ENCODE measurements around the gene NUBP1.

Gene NUBP1

DNA sequence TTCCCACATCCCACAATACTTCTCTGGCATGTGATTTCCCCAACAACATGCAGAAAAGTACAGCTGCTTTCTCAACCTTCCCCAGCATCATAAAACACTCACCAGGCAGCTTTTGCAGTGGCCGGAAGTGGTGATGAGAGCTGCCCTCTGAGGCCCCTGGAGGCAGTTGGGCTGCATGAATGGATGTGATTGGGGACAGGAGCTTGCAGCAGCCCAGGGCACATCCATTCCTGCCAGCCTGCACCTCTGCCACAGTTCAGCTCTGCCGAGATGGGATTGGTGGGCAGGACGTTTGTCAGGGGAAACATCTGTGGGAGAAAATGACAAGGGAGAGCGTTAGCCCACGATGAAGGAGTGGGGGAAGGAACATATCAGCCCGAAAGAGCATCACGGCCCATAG, 19.8 kb downstream of the NUBP1 start:
- no peaks in the 10 kb centered on the region for H3K27me3 ChIP-seq (ENCODE audit: insufficient read depth, poor library complexity, severe bottlenecking)
- TF ChIP-seq GABPA (IDR thresholded peaks at IDR 0.05; ENCODE audit: low read depth) (no peak), REST (IDR thresholded peaks at IDR 0.05; ENCODE audit: insufficient replicate concordance, low read depth) (no peak), CTCF (IDR thresholded peaks at IDR 0.05; ENCODE audit: insufficient read depth, low read length) (no peak), SPI1 (IDR thresholded peaks at IDR 0.05; ENCODE audit: borderline replicate concordance, low read depth) (no peak), POLR2AphosphoS5 (IDR thresholded peaks at IDR 0.05; ENCODE audit: low read depth) (no peak)
- DNase-seq (ENCODE audit: low read depth in 1 of 2, low spot score in 1 of 2), result no peak
- H3K27ac ChIP-seq (replicated peaks), result no peak overlapping the region
- H3K4me3 ChIP-seq (replicated peaks; ENCODE audit: insufficient read depth, low read length), result no peak overlapping the region

- TF ChIP-seq SPI1 (IDR thresholded peaks at IDR 0.05; ENCODE audit: borderline replicate concordance, low read depth), result no peak
- TF ChIP-seq GABPA (IDR thresholded peaks at IDR 0.05; ENCODE audit: low read depth), result no peak
- TF ChIP-seq CTCF (IDR thresholded peaks at IDR 0.05; ENCODE audit: insufficient read depth, low read length), result no peak
- TF ChIP-seq REST (IDR thresholded peaks at IDR 0.05; ENCODE audit: insufficient replicate concordance, low read depth), result no peak
- no peak for TF ChIP-seq POLR2AphosphoS5 (IDR thresholded peaks at IDR 0.05; ENCODE audit: low read depth)
- H3K27ac ChIP-seq (replicated peaks), result no peak overlapping the region
Observed at GRCh38 chr16:10765772-10766171, 22.1 kb downstream of the NUBP1 start.

GRCh38 chr16:10767127-10767526, 23.5 kb downstream of the NUBP1 start:
- H3K4me3 ChIP-seq (replicated peaks; ENCODE audit: insufficient read depth, low read length), result no peak overlapping the region
- no peak for DNase-seq (ENCODE audit: low read depth in 1 of 2, low spot score in 1 of 2)
- no peak overlapping the region for H3K27ac ChIP-seq (replicated peaks)
- no peaks in the 10 kb centered on the region for H3K27me3 ChIP-seq (ENCODE audit: insufficient read depth, poor library complexity, severe bottlenecking)
- TF ChIP-seq SPI1 (IDR thresholded peaks at IDR 0.05; ENCODE audit: borderline replicate concordance, low read depth), result no peak
- no peak for TF ChIP-seq GABPA (IDR thresholded peaks at IDR 0.05; ENCODE audit: low read depth)
- no peak for TF ChIP-seq POLR2AphosphoS5 (IDR thresholded peaks at IDR 0.05; ENCODE audit: low read depth)
- no peak for TF ChIP-seq CTCF (IDR thresholded peaks at IDR 0.05; ENCODE audit: insufficient read depth, low read length)
- no peak for TF ChIP-seq REST (IDR thresholded peaks at IDR 0.05; ENCODE audit: insufficient replicate concordance, low read depth)

More at GRCh38 chr16:10765772-10766171, 22.1 kb downstream of the NUBP1 start:
- no peak for DNase-seq (ENCODE audit: low read depth in 1 of 2, low spot score in 1 of 2)
- H3K4me3 ChIP-seq (replicated peaks; ENCODE audit: insufficient read depth, low read length), result no peak overlapping the region
- no peaks in the 10 kb centered on the region for H3K27me3 ChIP-seq (ENCODE audit: insufficient read depth, poor library complexity, severe bottlenecking)
